NCI-H1105 treated with DMSO at 0.1 percent for 48 hours (cell line): ENCODE data around the gene OR52A1.
"Not testable (repeated sequence)": the region's sequence is repeated elsewhere in the genome, so short reads cannot be mapped to it uniquely, and the experiment has no call there.

Source experiments
- DNase-seq: peaks from one replicate; lab custom pipeline; 2025; lab: John Stamatoyannopoulos, UW

Gene OR52A1

DNA sequence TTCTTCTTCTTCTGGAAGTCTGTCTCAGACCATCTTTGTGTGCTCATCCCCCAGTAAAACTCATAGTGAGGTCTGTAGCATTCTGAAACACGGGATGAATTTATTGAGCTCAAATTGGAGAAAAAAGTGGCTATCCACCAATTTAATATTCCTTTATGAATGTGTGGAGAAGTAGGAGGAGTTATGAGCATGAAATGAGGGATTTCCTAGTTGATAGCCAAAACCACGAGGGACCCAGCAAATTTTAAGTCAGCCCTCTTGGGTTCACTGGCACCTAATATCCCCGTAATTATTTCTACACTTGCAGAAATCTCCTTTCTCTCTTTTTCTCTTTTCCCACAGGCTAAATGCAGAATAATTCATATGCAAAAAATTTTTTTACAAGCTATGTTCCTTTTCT lies at the start of gene OR52A1:
Gene OR52A1, minus strand, starts transcription at position 101 of the 400 bp plus-strand sequence. CDS start 2,388 bp downstream, outside the sequence.
- no peak for DNase-seq

DNA sequence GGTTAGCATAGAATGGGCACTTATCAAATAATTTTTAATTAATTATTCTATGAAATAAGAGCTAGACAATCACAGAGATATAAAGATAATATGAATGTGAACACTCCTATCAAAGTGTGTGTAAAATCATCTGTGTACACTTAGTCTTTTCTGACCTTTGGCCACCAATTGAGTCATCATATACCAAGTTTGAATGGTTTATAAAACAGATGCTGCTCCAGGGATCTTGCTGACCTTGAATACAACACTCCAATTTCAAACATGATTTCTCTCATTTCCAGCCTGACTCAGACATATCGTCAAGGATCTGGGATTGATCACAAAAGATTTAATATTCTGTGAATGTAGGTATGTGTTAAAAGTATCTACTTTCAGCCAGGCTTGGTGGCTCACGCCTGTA lies 48.8 kb upstream of the OR52A1 start:
- DNase-seq: no peak

DNA sequence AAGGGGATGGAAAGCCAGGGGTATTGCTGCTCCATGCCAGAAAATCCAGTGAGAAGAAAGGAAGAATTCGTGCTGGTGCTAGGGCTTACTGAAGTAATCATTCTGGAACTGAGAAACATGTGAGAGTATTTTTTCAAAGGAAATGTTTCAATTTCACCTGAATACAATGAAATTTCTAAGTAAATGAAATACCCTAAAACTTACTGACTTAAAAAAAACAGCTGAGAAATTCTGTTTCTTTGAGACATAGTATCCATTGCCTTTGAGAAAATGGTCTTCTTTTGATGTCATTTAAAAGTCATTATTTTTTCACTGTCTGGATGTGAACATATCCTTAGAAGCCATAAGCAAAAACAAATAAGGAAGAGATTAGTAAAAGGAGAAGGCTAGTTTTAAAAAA lies 46.0 kb upstream of the OR52A1 start, which contains the start of gene OR51V1:
Gene OR51V1, minus strand, starts transcription at position 101 of the 400 bp plus-strand sequence. Its CDS starts 0 bp downstream, at position 101.
- no peak for DNase-seq

- no peak for DNase-seq
These were observed 43.7 kb upstream of the OR52A1 start for GRCh38 chr11:5198285-5198684.

DNA sequence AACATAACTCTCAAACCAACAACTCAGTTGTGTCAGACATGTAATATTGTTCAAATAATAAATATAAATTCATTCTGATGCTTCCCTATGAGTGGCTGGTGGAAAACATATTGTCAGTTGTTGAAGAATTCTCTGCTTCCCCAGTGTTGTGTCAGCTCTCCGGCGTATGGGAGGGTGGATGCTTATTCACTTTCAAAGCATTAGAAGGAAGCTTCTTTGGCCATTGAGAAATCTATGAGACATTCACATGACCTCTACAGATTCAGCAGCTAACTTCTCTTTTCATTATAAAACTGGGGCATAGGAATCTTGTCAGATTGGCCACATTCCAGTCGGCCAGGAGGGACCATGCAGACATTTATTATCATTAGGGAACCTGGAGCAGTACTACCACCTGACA lies 43.0 kb upstream of the OR52A1 start:
- DNase-seq: no peak

GRCh38 chr11:5196731-5197130 lies 42.2 kb upstream of the OR52A1 start:
- DNase-seq: no peak

- no peak for DNase-seq
These were observed 41.5 kb upstream of the OR52A1 start for GRCh38 chr11:5196067-5196466.

GRCh38 chr11:5192738-5193137 lies 38.2 kb upstream of the OR52A1 start:
- no peak for DNase-seq

GRCh38 chr11:5188201-5188600 lies 33.6 kb upstream of the OR52A1 start:
- no peak for DNase-seq

GRCh38 chr11:5178046-5178837 lies 23.7 kb upstream of the OR52A1 start:
- no peak for DNase-seq

GRCh38 chr11:5174934-5175333 lies 20.4 kb upstream of the OR52A1 start:
- DNase-seq: no peak

GRCh38 chr11:5171856-5172255 lies 17.3 kb upstream of the OR52A1 start:
- no peak for DNase-seq

- DNase-seq: not testable (repeated sequence)
These were observed 11.3 kb upstream of the OR52A1 start for GRCh38 chr11:5165898-5166297.

DNA sequence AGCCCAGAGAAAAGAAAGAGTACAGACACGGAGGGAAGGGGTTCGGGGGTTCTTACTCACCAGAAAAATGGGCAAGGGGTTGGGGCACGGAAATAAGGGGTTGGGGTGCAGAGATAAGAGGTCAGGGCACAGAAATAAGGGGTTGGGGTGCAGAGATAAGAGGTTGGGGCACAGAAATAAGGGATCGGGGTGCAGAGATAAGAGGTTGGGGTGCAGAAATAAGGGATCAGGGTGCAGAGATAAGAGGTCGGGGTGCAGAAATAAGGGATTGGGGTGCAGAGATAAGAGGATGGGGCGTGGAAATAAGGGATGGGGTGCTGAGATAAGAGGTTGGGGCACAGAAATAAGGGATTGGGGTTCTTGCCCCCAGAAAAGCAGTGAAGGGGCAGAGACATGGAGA lies 10.2 kb upstream of the OR52A1 start:
- not testable (repeated sequence) for DNase-seq

DNA sequence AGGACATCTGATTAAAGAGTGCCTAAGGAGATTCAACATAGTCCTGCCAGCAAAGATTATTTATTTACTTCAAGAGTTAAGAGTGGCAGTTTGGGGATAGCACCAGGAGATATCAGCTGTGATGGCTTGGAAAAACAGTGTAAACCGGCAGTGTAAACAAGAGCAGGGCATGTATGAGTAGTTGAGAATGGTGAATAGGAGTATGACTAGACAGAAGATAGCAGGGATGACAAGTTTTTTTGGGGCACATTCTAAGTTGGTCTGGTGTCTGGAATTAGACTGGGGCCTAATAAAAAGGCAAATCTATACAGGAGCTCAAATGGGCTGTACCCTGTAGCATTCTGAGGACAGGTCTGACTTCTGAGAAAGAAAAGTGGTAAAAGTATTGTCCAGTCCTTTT lies 6.5 kb upstream of the OR52A1 start:
- DNase-seq: not testable (repeated sequence)

GRCh38 chr11:5160217-5160616 lies 5.7 kb upstream of the OR52A1 start:
- not testable (repeated sequence) for DNase-seq

GRCh38 chr11:5159806-5160205 lies 5.2 kb upstream of the OR52A1 start:
- DNase-seq: no peak

DNA sequence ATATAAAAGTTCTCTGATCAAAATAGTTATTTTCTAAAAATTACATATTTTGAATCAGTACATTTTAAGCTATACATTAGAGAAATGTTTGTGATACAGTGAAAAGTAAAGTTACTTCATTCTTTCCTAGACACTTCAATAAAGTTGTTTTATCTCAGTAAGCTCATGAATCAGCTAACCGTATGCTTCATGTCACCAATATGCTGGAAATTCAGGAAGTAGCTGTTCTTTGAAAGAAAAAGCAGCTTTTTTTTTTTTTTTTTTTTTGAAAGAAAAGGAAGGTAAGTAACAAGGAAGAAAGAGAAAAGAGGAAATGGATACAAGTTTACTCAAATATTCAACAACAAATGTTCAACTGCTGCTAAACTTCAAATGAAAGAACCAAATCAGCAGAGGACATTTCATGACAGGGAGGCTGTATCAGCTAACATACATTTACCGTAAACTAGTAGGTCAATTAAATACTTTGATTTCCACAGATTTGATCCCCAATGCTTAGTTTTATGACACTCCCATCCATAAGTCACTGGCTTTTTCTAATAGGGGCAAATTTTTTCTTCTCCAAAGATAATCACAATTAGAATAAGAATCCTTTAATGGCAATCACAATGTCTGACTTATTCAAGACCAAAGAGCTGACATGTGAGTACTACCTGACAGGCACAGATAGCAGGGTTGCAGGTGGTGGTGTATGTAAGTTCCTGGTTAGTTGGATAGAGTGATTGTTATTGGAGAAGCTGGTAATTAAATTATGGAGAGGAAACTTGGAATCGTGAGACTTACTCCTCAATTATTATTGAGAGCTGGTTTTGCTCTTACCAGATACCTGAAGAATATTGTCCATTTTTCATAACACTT lies 754 bp downstream of the OR52A1 start:
- DNase-seq: no peak

- no peak for DNase-seq
These were observed 2.8 kb downstream of the OR52A1 start for GRCh38 chr11:5151713-5152153.

DNA sequence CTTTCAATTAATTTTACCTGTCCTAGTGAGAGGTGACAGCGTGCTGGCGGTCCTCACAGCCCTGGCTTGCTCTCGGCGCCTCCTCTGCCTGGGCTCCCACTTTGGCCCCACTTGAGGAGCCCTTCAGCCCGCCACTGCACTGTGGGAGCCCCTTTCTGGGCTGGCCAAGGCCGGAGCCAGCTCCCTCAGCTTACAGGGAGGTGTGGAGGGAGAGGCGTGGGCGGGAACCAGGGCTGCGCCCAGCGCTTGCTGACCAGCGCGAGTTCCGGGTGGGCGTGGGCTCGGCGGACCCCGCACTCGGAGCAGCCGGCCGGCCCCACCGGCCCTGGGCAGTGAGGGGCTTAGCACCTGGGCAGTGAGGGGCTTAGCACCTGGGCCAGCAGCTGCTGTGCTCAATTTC lies 10.4 kb downstream of the OR52A1 start:
- not testable (repeated sequence) for DNase-seq

- DNase-seq: no peak
These were observed 16.6 kb downstream of the OR52A1 start, which contains the start of gene OR52A5 for GRCh38 chr11:5137996-5138395. TSS of gene OR52A5 (minus strand) at chr11:5138356. CDS start at chr11:5132642, 5,714 bp downstream.

DNA sequence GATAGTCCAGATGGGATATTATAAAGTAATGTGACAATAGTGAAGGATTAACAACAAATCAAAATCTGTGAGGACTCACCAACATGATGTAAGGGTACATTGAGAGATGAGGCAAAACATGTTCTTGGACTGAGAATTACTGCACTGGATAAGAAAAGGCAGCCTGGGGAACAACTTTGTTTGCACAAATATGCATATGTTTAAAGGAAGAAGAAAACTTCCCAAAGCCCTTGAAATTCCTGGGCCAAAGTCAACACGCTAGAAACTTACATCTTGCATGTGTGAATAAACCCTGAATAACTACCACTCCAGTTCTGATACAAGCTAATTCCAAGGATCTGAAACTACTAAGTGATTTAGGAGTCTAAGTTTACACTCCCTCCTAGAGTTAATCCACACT lies 17.5 kb downstream of the OR52A1 start:
- DNase-seq: no peak

- DNase-seq: no peak
These were observed 18.3 kb downstream of the OR52A1 start for GRCh38 chr11:5136261-5136660.
